Posterior vena cava (tissue), 2 donors: ENCODE measurements around the gene BPIFB6. TPM values are rescaled to one million over a fixed set of nuclear protein-coding genes. Genes with fewer than 3 reads are reported as not detected.

ENCODE experiments used
- DNase-seq: peaks from one replicate; pipeline ENCODE4 v3.0.0-alpha.2; 2020; ENCODE audit warnings: low spot score
- intact Hi-C, 2 donors: fragments of 100-400 bp; cut with DNase I; formaldehyde crosslinking; loops; one replicate each; pipeline versions ENCODE4 v1.14.1 to v1.14.2; 2022 to 2023
- total RNA-seq, 2 donors: library from RNA; stranded (reverse); fragmentation: NEBNext Ultra II Directional; extraction: Animal tissue kit (Norgen Biotek cat#: 25700); gene quantifications; one replicate each; pipeline ENCODE4 v1.2.1, GENCODE V29; 2021
- donor health status: DM: yes; HTN: yes; CAD: no.
- donor health status: DM: yes; HTN: yes; CAD: no.

BPIFB6 gene
- total RNA-seq, 2 donors from 2014 or later = not detected

DNA sequence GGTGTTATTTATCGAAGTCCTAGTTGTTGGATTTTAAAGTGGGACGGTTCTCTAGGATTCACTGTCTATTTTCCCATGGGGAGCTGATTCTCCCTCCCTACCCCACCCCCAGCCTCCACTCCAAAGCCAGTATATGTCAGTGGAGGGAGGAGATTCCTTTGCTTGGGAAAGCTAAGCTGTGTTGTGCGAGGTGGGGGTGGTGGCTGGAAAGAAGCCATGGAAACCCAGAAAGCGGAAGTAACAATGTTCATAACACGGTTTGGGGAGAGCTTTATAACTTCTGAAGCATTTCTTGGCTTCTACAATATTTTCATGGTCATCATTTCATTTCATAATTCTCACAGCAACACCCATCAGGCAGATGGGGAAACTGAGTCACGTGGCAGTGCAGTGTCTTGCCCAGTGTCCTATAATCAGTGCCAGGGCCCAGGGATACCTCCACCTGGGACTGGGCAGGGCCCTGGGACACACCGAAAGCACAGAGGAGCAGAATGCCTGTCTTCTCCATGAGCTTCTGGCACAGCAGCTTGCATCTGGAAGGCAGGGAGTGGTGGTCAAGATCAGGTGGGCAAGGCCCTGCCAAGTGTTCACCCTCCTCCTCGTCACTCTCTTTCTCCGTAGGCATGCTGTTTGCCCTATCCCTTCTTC lies 31.7 kb upstream of the BPIFB6 start:
- intact Hi-C loops = no loop called here
- DNase-seq = peak; percentile 9

DNA sequence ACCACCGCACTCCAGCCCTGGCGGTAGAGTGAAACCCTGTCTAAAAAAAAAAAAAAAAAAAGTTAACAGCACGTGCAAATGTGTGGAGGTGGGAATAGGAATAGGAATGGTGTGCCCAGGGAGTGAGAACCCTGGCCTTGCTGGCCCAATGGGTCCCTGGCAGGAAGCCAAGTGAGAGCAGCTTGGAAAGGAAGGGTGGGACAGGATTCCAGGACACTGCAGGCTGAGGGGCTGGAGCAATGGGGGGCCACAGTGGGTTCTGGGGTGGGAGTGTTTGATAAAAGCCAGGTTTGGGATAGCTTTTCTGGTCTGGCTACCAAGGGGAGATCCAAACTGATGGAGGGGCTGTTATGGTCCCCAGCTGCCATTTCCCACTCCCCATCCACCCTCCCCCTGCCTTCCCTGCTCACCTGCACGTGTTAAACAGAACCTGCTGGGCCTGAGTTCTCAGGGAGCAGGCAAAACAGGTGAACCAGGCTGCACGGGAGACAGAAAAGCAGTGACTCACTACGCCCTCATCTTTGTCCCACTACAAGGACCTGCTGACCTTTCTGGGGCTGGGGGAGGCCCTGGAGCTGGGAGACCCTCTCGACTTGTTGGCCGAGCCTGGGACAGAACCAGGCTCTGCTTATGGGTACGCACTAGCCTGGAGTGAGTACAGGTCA lies 30.5 kb upstream of the BPIFB6 start:
- peak; percentile 35 for DNase-seq
- intact Hi-C loops = no loop called here

DNA sequence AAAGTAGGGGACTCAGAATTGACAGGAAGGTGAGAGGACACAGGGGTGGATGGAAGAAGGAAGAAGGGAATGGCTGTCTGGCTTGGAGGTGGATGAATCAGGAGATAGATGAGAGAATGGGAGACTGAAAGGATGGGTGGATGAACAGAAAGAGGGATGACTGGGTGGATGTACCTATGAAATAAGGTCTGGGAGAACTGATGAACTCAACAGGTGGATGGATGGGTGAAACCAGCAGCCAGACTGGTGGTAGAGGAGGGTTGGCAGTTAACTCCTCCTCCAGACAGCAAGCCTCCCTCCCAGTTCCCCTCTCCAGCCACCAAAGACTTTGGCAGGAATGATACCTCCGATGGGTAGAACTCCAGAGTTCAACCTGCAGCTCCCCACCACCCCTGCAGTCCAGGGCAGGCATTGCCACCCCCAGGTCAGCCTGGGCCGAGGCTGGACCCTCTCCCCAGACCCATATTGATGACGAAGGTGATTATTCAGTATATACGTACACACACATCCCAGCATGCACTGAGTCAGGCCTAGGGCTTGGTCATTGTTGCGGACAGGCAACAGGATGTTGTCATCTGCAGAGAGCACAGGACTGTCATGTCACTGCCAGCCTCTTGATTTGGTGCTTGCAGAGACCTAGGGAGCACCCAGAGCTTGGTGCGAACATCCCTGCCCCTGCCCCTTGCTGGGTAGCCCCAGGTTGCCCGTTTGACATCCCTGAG lies 29.2 kb upstream of the BPIFB6 start:
- peak; percentile 52 for DNase-seq
- intact Hi-C loops = no loop called here

DNA sequence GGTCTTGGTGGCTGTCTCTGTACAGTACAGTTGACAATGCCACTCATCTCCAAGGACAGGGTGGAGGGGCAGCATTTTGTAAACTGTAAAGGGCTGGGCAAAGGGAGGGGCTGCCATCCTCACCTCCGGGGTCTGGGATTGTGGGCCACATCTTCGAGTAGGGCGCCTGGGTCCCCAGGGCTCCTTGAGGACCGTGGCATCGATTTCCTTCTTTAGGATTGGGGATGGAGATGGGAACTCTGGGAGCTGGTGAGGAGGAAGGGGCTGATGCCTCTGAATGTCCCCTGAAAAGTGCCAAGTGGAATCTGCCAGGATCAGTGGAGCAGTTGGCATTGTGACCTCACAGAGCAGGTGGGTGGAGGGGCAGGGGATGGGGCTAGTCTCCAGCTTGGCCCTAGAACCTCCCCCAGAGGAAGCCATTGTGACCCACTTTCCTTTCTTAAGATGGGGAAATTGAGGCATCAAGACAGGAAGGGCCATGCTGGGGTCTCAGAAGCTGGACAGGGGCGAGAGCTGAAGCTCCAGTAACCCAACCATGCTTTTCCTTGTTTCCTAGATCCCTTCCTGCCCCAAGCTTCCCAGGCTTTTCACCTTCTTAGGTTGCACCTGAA lies 27.2 kb upstream of the BPIFB6 start, which contains the start of gene SUN5:
Gene SUN5, minus strand, starts transcription at position 293 of the 611 bp plus-strand sequence. Its CDS starts 93 bp downstream, at position 200.
- peak; percentile 60 for DNase-seq

GRCh38 chr20:33005132-33005566 lies 26.3 kb upstream of the BPIFB6 start:
- intact Hi-C loops = no loop called here
- no peak for DNase-seq

More for the DNA sequence above, 27.2 kb upstream of the BPIFB6 start, which contains the start of gene SUN5:
- intact Hi-C loops = no loop called here

DNA sequence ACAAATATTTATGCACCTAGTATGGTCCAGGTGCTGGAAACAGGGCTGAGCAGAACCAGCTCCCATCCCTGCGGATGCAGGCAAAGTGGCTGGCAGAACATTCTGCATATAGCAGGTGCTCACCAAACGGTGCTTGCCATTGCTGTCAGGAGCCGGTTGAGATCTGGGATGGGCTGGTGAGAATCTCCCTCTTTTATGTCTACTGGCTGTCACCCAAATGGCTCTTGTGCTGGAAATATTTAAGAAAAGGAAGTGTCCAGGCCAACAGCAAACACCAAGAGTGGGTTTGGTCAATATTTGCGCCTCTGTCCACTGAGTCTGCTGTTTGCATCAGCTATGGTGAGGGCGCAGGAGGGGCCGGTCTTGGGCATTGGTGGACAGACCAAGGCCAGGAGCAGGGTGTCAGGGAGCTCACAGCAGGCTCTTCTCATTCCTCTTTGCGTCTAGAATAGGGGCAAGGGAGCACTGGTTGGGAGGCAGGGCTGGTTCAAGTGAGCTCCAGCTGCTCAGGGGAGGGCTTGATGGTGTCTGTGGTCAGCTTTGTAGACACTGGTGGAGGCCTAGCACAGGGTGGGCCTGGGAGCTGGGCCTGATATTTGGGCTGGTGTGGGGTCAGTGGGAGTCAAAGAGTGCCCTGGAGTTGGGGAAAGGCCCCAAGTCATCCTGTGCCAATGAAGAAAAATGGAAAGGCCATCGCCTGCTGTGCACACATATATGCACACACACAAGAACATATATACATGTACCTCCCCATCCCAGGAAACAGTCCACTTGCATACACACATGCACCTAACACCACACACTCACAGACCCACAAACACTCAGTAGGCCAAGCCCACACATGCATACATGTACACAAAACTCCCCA lies 25.3 kb upstream of the BPIFB6 start:
- DNase-seq = peak; percentile 55
- intact Hi-C loops = no loop called here

GRCh38 chr20:33006776-33007375 lies 24.6 kb upstream of the BPIFB6 start:
- intact Hi-C loops = loop anchor here in 1 of 2 donors (1.0 kb wide), 1 partner anchor 31 kb away; no protein-coding TSS in a partner anchor
- DNase-seq = peak; percentile 46

GRCh38 chr20:33007376-33008335 lies 23.8 kb upstream of the BPIFB6 start, which contains the start of gene BPIFB2:
Gene BPIFB2 (plus strand): TSS chr20:33007704. CDS start chr20:33008575, 871 bp downstream.
- peak; percentile 72 for DNase-seq
- intact Hi-C loops = loop anchor here in 1 of 2 donors (1.0 kb wide), 1 partner anchor 31 kb away; no protein-coding TSS in a partner anchor

DNA sequence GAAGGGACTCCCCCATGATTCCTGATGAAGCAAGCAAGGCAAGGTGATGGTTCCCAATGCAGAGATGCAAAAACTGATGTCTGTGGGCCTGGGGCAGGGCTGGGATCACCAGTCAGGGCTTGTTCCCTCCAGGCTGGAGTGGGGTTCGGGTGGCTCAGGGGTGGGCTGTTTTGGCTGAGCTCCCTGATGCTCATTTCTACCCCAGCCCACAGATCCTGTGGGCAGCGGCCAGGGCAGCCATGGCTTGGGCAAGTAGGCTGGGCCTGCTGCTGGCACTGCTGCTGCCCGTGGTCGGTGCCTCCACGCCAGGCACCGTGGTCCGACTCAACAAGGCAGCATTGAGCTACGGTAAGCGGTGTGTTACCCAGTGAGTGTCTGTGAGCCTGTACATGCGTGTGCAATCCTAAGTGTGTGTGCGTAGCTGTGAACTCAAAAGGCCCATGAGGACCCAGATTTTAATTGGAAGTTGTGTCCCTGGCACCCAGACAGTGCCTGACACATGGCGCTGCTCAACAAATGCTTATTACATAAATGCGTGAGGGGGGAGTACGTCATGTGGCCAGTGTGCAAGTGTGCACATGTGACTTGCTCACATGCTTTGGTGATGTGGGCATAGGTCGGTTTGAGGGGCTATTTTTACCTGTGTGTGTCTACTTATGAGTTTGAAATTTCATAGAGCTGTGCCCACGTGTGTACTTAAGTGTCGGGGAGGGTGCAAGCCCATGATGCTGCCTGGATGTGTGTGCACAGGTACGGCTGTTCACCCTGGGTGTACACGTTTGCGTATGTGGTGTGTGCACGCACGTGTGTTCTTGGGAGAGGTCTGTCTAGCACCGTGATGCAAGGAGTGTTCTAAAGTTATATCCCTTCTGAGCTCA lies 22.9 kb upstream of the BPIFB6 start:
- DNase-seq = peak; percentile 48

GRCh38 chr20:33009214-33010132 lies 22.0 kb upstream of the BPIFB6 start:
- peak; percentile 71 for DNase-seq
- intact Hi-C loops = loop anchor here in 1 of 2 donors (10.0 kb wide), 1 partner anchor 635 kb away; no protein-coding TSS in a partner anchor

More for the DNA sequence above, 22.9 kb upstream of the BPIFB6 start:
- intact Hi-C loops = no loop called here

- DNase-seq = peak; percentile 35
- intact Hi-C loops = loop anchor here in 1 of 2 donors (10.0 kb wide), 1 partner anchor 635 kb away; no protein-coding TSS in a partner anchor
Measured at GRCh38 chr20:33010133-33010504, 21.3 kb upstream of the BPIFB6 start.

DNA sequence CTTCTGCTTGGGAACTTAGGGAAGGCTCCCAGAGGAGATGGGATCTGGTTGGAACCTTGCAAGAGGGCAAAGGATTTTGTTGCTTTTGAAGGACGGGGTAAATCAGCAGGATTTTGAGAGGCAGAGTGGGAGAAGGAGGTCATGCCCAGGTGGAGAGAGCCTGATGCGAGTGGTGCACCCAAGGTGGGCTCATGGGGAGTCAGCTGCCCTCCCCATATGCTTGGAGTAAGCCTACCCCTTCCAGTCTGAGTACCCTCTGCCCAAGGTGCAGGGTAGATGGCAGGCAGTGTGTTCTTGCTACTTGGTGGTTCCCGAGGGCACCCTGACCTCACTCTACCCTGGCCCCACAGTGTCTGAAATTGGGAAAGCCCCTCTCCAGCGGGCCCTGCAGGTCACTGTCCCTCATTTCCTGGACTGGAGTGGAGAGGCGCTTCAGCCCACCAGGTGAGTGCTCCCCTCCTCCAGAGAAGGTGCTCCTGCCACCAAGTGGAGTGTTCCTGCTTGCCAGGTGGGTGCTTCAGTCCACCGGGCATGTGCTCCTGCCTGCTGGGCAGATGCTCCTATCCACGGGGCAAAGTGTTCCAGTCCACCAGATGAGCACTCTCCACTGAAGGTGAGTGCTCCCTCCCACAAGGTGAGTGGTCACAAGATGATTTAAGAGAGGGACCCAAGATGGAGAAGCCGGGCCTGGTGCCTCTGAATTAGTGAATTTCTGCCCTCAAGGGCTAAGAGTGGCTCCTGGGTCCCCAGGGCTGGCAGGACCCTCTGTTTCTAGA lies 20.6 kb upstream of the BPIFB6 start:
- intact Hi-C loops = loop anchor here in 1 of 2 donors (10.0 kb wide), 1 partner anchor 634 kb away; no protein-coding TSS in a partner anchor
- peak; percentile 57 for DNase-seq

GRCh38 chr20:33012327-33013189 lies 18.9 kb upstream of the BPIFB6 start:
- DNase-seq = peak; percentile 22
- intact Hi-C loops = loop anchor here in 1 of 2 donors (10.0 kb wide), 1 partner anchor 632 kb away; no protein-coding TSS in a partner anchor
